ENCODE measurements around the gene SH2D1B. TPM values are rescaled to one million over a fixed set of nuclear protein-coding genes. Genes with fewer than 3 reads are reported as not detected.

SH2D1B gene
- total and polyA plus RNA-seq, 9 of the 15 experiments (the other 6 are each of a cell fraction or from before 2014, with no cell fraction given) = 5.6 to 19.6 (median 9.7) TPM

DNA sequence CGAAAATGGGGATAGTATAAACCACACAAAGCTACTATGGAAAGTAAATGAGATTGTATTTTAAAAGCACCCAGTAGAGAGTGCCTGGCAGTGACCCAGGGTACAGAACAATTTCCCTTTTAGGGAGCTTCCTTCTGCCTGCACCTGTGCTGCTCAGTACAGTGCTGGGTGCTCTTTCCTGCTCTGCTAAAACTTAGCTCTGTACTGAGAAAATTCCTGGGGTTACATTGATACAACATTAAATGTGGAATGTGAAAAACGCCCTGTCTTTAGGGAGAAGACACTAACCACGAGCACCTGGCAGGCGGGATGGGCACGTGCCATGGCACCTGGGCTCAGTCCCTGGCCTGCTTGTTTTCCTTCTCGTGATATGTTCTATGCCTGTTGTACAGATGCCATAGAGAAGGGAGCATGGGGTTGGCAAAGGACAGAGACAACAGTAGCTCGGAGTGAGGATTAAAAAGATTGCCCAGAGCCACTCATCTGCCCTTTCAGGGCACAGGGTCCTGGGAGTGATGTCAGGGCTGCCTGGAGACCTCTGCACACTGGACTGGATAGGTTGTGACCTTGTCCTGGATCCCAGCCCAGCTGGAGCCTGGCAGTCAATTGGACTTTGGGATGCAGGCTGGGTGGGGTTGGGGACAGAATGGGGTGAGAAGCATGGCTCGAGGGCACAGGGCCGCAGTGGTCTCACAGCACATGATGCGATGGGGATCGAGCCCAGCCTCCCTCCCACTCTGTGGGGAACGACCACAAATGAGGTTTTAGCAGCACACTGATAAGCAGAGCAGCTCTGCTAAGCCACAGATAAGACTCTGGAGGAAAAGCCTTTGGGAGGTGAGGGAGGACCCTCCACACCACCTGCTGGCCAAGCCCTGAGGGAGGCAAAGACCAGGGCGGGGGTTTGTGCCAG, 39.5 kb downstream of the SH2D1B start (continued):
- TF ChIP-seq, protein P1, sequence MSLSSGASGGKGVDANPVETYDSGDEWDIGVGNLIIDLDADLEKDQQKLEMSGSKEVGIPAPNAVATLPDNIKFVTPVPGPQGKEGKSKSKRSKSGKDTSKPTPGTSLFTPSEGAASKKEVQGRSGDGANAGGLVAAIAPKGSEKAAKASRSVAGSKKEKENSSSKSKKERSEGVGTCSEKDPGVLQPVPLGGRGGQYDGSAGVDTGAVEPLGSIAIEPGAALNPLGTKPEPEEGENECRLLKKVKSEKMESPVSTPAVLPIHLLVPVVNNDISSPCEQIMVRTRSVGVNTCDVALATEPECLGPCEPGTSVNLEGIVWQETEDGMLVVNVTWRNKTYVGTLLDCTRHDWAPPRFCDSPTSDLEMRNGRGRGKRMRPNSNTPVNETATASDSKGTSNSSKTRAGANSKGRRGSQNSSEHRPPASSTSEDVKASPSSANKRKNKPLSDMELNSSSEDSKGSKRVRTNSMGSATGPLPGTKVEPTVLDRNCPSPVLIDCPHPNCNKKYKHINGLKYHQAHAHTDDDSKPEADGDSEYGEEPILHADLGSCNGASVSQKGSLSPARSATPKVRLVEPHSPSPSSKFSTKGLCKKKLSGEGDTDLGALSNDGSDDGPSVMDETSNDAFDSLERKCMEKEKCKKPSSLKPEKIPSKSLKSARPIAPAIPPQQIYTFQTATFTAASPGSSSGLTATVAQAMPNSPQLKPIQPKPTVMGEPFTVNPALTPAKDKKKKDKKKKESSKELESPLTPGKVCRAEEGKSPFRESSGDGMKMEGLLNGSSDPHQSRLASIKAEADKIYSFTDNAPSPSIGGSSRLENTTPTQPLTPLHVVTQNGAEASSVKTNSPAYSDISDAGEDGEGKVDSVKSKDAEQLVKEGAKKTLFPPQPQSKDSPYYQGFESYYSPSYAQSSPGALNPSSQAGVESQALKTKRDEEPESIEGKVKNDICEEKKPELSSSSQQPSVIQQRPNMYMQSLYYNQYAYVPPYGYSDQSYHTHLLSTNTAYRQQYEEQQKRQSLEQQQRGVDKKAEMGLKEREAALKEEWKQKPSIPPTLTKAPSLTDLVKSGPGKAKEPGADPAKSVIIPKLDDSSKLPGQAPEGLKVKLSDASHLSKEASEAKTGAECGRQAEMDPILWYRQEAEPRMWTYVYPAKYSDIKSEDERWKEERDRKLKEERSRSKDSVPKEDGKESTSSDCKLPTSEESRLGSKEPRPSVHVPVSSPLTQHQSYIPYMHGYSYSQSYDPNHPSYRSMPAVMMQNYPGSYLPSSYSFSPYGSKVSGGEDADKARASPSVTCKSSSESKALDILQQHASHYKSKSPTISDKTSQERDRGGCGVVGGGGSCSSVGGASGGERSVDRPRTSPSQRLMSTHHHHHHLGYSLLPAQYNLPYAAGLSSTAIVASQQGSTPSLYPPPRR (CRISPR knock-in tag; IDR thresholded peaks at IDR 0.05; ENCODE audit: borderline replicate concordance) = peak; percentile 87; the same call in 1 of the 2 replicates
- TF ChIP-seq KDM4B (IDR thresholded peaks at IDR 0.05; ENCODE audit: borderline replicate concordance in 2 of 2, low read depth in 1 of 2) (no peak), EHMT2 (IDR thresholded peaks at IDR 0.05) (no peak), POLR3A (IDR thresholded peaks at IDR 0.05; ENCODE audit: borderline replicate concordance, extremely low read depth, insufficient read depth, insufficient read length) (no peak), RCOR1 (IDR thresholded peaks at IDR 0.05; ENCODE audit: borderline replicate concordance in 1 of 2, low read depth in 2 of 2, low read length in 2 of 2) (peak; percentile 74 to 97; a peak in 3 of 4 replicates), ZFPM2 (CRISPR knock-in tag; IDR thresholded peaks at IDR 0.05) (no peak), ZSCAN32 (CRISPR knock-in tag; IDR thresholded peaks at IDR 0.05) (no peak), ARID1B (IDR thresholded peaks at IDR 0.05) (peak; percentile 99), HDAC1 (IDR thresholded peaks at IDR 0.05) (peak in 1 of 2 experiments; percentile 79; a peak in 2 of 4 replicates), RBM39 (optimal IDR thresholded peaks at IDR 0.05; ENCODE audit: low read depth, low read length) (no peak), ELF4 (CRISPR knock-in tag; IDR thresholded peaks at IDR 0.05) (peak; percentile 87), WHSC1 (IDR thresholded peaks at IDR 0.05; ENCODE audit: low read length) (no peak), JUND (IDR thresholded peaks at IDR 0.05; ENCODE audit: borderline replicate concordance, low read depth, low read length) (peak; percentile 78), JUND (tag; IDR thresholded peaks at IDR 0.05; ENCODE audit: borderline replicate concordance, low read depth, low read length) (peak; percentile 68; the same call in 1 of the 3 replicates), CAMTA2 (CRISPR knock-in tag; conservative IDR thresholded peaks at IDR 0.05) (no peak)
- TF ChIP-seq, protein P2, sequence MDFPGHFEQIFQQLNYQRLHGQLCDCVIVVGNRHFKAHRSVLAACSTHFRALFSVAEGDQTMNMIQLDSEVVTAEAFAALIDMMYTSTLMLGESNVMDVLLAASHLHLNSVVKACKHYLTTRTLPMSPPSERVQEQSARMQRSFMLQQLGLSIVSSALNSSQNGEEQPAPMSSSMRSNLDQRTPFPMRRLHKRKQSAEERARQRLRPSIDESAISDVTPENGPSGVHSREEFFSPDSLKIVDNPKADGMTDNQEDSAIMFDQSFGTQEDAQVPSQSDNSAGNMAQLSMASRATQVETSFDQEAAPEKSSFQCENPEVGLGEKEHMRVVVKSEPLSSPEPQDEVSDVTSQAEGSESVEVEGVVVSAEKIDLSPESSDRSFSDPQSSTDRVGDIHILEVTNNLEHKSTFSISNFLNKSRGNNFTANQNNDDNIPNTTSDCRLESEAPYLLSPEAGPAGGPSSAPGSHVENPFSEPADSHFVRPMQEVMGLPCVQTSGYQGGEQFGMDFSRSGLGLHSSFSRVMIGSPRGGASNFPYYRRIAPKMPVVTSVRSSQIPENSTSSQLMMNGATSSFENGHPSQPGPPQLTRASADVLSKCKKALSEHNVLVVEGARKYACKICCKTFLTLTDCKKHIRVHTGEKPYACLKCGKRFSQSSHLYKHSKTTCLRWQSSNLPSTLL (IDR thresholded peaks at IDR 0.05) = no peak
- TF ChIP-seq, protein P3, sequence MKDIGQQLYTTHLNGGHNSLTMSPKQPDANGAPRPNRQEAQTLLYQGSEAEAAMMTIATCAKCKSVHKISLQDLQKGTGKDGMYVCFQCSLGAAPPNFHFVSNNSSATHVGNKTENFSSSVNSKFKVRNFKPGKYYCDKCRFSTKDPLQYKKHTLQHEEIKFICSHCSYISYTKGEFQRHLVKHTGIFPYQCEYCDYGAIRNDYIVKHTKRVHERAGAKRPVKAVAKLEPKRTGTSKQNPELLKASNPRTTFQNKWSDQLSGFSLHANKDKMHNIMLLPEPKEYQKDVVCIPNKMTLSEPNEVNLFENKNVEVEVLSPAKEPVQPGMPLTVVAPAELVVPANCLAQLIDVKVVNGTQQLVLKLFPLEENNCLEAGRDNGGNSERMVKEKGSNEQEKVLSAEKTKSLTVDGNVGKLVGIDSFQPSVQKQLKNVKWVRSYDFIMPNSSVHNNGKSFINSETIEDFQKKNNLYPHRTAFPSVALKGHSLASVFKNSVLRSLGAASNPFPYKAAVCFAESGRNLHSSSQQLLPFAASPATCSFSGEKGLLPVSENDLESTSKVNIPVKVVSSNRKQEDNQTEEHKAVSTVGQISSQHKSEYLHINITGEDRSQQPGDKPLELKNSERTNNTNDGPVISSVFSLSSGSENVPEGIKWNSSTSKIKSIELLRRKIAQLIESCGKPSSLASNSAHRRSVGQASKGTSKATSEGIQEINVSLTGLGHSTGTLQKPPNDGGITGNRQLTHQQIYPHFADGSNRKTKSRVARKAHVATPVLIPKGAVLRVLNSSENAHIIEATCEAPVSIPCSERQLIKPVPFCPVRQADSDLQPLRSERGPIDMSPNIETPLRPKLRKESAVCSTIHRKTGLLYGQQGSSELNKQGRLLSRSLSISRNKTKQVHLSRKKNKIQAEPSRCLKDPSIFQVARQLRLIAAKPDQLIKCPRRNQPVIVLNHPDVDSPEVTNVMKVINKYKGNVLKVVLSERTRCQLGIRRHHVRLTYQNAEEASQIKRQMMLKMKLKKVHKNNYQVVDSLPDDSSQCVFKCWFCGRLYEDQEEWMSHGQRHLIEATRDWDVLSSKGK (CRISPR knock-in tag; IDR thresholded peaks at IDR 0.05) = no peak
